ENCODE measurements around the gene PPFIA4. TPM values are rescaled to one million over a fixed set of nuclear protein-coding genes. Genes with fewer than 3 reads are reported as not detected.

The PPFIA4 gene
- polyA plus RNA-seq, 1 of the 3 experiments (the other 2 are of a cell fraction) = 4.4 TPM

DNA sequence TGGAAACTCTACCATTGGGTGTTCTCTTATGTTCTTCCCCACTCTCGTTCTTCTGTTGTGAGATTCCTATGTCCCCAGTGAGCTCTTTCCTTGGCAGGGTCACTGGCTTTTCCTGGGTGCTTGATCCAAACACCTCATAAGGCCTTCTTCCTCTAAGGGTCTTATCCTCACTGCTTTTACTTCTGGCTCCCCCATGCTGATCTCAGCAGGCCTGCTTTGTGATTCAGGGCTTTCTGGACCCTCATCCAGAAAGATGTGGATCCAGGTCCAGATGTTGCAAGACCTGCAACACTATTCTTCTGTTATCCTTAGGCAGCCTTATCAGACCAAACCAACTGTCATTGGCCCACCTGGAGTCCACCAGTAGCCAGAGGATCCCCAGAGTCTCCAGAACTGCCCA lies 70.7 kb downstream of the PPFIA4 start (continued):
- TF ChIP-seq, protein P1, sequence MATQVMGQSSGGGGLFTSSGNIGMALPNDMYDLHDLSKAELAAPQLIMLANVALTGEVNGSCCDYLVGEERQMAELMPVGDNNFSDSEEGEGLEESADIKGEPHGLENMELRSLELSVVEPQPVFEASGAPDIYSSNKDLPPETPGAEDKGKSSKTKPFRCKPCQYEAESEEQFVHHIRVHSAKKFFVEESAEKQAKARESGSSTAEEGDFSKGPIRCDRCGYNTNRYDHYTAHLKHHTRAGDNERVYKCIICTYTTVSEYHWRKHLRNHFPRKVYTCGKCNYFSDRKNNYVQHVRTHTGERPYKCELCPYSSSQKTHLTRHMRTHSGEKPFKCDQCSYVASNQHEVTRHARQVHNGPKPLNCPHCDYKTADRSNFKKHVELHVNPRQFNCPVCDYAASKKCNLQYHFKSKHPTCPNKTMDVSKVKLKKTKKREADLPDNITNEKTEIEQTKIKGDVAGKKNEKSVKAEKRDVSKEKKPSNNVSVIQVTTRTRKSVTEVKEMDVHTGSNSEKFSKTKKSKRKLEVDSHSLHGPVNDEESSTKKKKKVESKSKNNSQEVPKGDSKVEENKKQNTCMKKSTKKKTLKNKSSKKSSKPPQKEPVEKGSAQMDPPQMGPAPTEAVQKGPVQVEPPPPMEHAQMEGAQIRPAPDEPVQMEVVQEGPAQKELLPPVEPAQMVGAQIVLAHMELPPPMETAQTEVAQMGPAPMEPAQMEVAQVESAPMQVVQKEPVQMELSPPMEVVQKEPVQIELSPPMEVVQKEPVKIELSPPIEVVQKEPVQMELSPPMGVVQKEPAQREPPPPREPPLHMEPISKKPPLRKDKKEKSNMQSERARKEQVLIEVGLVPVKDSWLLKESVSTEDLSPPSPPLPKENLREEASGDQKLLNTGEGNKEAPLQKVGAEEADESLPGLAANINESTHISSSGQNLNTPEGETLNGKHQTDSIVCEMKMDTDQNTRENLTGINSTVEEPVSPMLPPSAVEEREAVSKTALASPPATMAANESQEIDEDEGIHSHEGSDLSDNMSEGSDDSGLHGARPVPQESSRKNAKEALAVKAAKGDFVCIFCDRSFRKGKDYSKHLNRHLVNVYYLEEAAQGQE (IDR thresholded peaks at IDR 0.05; ENCODE audit: low read depth, low read length) = no peak
- TF ChIP-seq MXI1 (IDR thresholded peaks at IDR 0.05; ENCODE audit: low read depth, low read length) = no peak
- TF ChIP-seq JUND (IDR thresholded peaks at IDR 0.05) = no peak
- no peak for TF ChIP-seq POLR2AphosphoS5 (IDR thresholded peaks at IDR 0.05; ENCODE audit: low read depth, low read length)
- no peak for TF ChIP-seq GATA2 (CRISPR knock-in tag; IDR thresholded peaks at IDR 0.05)
- TF ChIP-seq SMC3 (IDR thresholded peaks at IDR 0.05; ENCODE audit: low read depth, low read length) = no peak
- no peak for TF ChIP-seq EP300 (IDR thresholded peaks at IDR 0.05; ENCODE audit: borderline replicate concordance in 1 of 2, low read depth in 1 of 2, low read length in 1 of 2)

DNA sequence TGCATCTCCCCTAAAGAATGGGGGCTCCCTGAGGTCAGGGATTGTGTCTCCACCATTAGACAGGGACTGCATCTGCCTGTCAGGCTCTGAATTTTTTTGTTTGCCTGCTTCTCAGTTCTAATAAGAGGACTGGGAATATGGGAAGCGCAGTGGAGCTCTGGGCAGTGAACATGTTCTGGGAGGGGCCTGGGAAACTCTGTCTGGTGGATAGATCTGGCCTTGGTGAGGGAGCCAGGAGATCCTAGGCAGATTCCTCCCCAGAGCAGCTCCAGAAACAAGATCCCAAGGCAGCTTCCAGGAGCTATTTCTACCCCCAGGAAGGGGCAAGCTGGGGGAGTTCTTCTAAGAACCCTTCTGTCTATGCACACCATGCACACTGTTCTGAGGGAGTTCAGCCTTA lies 72.2 kb downstream of the PPFIA4 start:
- Histone ChIP-seq H2AFZ (ENCODE audit: low read depth) (no peak overlapping the region), H3K4me1 (ENCODE audit: control insufficient read depth in 1 of 2, insufficient read depth in 2 of 2, low read depth in 1 of 2, low read length in 1 of 2) (no peaks in the 10 kb centered on the region; a peak in 1 of 4 replicates), H3K4me3 (ENCODE audit: low read depth in 2 of 2, low read length in 1 of 2) (no peak overlapping the region), H3K79me2 (ENCODE audit: insufficient read depth) (no peaks in the 10 kb centered on the region), H3K27me3 (ENCODE audit: insufficient read depth) (no peaks in the 10 kb centered on the region; the same call in 1 of the 2 replicates), H3K9me3 (peaks cover 13% of the 10 kb centered on the region; the same call in 1 of the 2 replicates), H3K9me2 (no peaks in the 10 kb centered on the region), H3K4me2 (no peak overlapping the region), H3K9ac (no peak overlapping the region), H3K36me3 (replicated peaks in 1 of 2; ENCODE audit: control insufficient read depth in 1 of 2, insufficient read depth in 2 of 2, low read length in 1 of 2) (no peaks in the 10 kb centered on the region), H3F3A (replicated peaks; ENCODE audit: insufficient read depth) (no peaks in the 10 kb centered on the region), H3K27ac (ENCODE audit: low read depth in 2 of 2, low read length in 1 of 2) (no peak overlapping the region), H4K20me1 (ENCODE audit: insufficient read depth) (no peaks in the 10 kb centered on the region)
- 57% methylated on average over 1 of the region's 1 CpG for WGBS (ENCODE audit: low lambda C conversion rate)
- DNase-seq = no peak
- CTCF ChIA-PET = interaction anchor here (1.1 to 3.2 kb wide), 8 partner anchors 17 to 242 kb away, joined by 3 to 10 read pairs (median 4); no protein-coding TSS in a partner anchor
- POLR2A ChIA-PET = no interaction called here
- TF ChIP-seq MEF2A (IDR thresholded peaks at IDR 0.05; ENCODE audit: borderline replicate concordance, low read depth) = no peak
- no peak for TF ChIP-seq RAD21 (IDR thresholded peaks at IDR 0.05; ENCODE audit: low read length)
- no peak for TF ChIP-seq RXRA (IDR thresholded peaks at IDR 0.05; ENCODE audit: borderline replicate concordance, low read depth)

DNA sequence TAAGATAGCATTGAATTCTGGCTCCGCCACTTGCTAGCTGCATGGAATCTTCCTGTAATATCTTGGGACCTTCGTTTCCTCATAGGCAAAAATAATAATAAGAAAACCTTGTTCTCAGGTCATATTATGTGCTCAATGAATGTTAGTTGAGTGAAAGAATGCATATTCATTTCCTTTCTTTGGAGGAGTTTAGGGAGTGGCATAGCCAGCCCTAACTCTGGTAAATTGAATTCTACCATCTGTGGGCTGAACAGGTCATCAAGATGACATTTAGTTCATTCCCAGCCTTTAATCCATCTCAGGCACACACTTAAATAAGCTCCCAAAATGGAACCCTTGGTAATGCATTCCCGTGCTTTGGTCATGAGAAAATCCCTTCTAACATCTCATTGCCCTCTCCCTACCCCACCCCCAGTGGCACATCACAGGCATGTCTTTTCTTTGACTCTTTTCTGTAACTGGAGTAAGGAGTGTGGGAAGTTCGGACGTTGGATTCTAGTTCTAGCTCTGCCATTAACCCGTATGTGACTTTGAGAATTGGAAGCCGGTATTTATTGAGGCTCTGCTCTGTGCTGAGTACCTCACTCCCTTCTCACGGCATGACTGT lies 72.7 kb downstream of the PPFIA4 start:
- no peak overlapping the region for H3K9ac ChIP-seq

More for the DNA sequence above, 72.7 kb downstream of the PPFIA4 start:
- Histone ChIP-seq H3K4me1 (ENCODE audit: control insufficient read depth in 1 of 2, insufficient read depth in 2 of 2, low read depth in 1 of 2, low read length in 1 of 2) (no peaks in the 10 kb centered on the region; a peak in 1 of 4 replicates), H3K4me2 (no peak overlapping the region), H3K79me2 (ENCODE audit: insufficient read depth) (no peaks in the 10 kb centered on the region), H3K9me3 (peaks cover 13% of the 10 kb centered on the region; the same call in 1 of the 2 replicates), H3K9me2 (no peaks in the 10 kb centered on the region), H4K20me1 (ENCODE audit: insufficient read depth) (no peaks in the 10 kb centered on the region), H3K4me3 (ENCODE audit: low read depth in 2 of 2, low read length in 1 of 2) (no peak overlapping the region), H3K27me3 (ENCODE audit: insufficient read depth) (no peaks in the 10 kb centered on the region; the same call in 1 of the 2 replicates), H3K27ac (ENCODE audit: low read depth in 2 of 2, low read length in 1 of 2) (no peak overlapping the region), H2AFZ (ENCODE audit: low read depth) (no peak overlapping the region), H3K36me3 (replicated peaks in 1 of 2; ENCODE audit: control insufficient read depth in 1 of 2, insufficient read depth in 2 of 2, low read length in 1 of 2) (no peaks in the 10 kb centered on the region), H3F3A (replicated peaks; ENCODE audit: insufficient read depth) (no peaks in the 10 kb centered on the region)
- ChIA-PET CTCF (interaction anchor here (0.8 to 3.2 kb wide), 9 partner anchors 17 to 241 kb away, joined by 3 to 10 read pairs (median 4); no protein-coding TSS in a partner anchor), POLR2A (no interaction called here)
- TF ChIP-seq RXRA (IDR thresholded peaks at IDR 0.05; ENCODE audit: borderline replicate concordance, low read depth) (no peak), JUND (IDR thresholded peaks at IDR 0.05) (no peak), SMC3 (IDR thresholded peaks at IDR 0.05; ENCODE audit: low read depth, low read length) (no peak), FOSL2 (IDR thresholded peaks at IDR 0.05; ENCODE audit: borderline replicate concordance, low read depth) (no peak), GATA2 (CRISPR knock-in tag; IDR thresholded peaks at IDR 0.05) (no peak), CHD2 (IDR thresholded peaks at IDR 0.05; ENCODE audit: low read length, partially characterized antibody) (no peak)
- TF ChIP-seq, protein P2, sequence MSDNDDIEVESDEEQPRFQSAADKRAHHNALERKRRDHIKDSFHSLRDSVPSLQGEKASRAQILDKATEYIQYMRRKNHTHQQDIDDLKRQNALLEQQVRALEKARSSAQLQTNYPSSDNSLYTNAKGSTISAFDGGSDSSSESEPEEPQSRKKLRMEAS (IDR thresholded peaks at IDR 0.05; ENCODE audit: low read depth) = no peak
- 50% methylated on average over 8 of the region's 8 CpGs for WGBS (ENCODE audit: low lambda C conversion rate)
- DNase-seq = no peak
